GM23338 (cell line): ENCODE measurements around the gene IFT52.

Experiments used
- CTCF ChIP-seq, 2 experiments: fragments of 200-600 bp in 1 of 2; sonication (generic) in 1 of 2; conservative IDR thresholded peaks; 2 replicates each; pipeline versions ENCODE4 v1.5.1 to v1.6.1; 2016 to 2017; ENCODE audit warnings: antibody characterized with exemption in 2 of 2, low read depth in 2 of 2, mild to moderate bottlenecking in 2 of 2, moderate library complexity in 1 of 2
- EZH2phosphoT487 ChIP-seq: fragments of 200-600 bp; sonication (generic); IDR thresholded peaks from one replicate; pipeline ENCODE4 v1.8.1; 2018; ENCODE audit warnings: antibody characterized with exemption; ENCODE audit not compliant: unreplicated experiment

DNA sequence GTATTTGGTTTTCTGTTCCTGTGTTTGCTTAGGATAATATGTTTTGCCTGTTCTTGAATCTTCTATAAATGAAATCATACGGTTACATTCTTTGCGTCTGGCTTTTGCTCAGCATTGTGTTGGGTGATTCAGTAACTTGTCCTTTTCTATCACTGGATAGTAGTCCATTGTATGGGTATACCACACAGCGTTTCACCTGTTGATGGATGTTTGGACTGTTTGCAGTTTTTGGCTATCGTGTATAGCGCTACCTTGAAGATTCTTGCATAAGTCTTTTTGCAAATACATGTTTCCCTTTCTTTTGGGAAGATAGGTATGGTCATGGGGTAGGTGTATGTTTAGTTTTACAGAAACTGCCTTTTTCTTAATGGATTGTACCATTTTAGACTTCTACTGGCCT, 85.6 kb downstream of the IFT52 start:
- TF ChIP-seq EZH2phosphoT487 (no peak), CTCF (conservative IDR thresholded peaks at IDR 0.05; ENCODE audit: low read depth in 2 of 2) (no peak)
